Measurements from ENCODE around the gene JAKMIP1.
"Not testable (repeated sequence)": the region's sequence is repeated elsewhere in the genome, so short reads cannot be mapped to it uniquely, and the experiment has no call there.

JAKMIP1 gene

GRCh38 chr4:6028168-6028567 lies 172.2 kb downstream of the JAKMIP1 start:
- no peak for DNase-seq

DNA sequence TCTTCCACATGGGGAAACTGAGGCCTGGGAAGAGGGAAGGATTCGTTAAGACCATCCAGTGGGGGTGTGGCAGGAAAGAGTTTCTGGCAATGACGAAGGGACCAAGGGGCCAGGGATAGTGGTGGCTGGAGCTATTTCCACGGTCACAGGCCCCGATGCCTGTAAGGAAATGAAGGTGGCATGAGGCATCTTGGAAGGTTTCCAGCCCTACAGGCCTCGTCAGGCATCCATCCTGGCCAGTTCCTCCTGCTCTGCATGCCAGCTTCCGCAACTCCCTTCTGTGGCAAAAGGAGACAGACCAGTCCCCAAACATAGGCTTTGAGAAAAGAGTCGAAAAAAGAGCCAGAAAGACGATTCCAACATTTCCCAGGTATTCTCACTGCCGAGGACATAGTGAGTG lies 173.0 kb downstream of the JAKMIP1 start:
- no peak for DNase-seq

DNA sequence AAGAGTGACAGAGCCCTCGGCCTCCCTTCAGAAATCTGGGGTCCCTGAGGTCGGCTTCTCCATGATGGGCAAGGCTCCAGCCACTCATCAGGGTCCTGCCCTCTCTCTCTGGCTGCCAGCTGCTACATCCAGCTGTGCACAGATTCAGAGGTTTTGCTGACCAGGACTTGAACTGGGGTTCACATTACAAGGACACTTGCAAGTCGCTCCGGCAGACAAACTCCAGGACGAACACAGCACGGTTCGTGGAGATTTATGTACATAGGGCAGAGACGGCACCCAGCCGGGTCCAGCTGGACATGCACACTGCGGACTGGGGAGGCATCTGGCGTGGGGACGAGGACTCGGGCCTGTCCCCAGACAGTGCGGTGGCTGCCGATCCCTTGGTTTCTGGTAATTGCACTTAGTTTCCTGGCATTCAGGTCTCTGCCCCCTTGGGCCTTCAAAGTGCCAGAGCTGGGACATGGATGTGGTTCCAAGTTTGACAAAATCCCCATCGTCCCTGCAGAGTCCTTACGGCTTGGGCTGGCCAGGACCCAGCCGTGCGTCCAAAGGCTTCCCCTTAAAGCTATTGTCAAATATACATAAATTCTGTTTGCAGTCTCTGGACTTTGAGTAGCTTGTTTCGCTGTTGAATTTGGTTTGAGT lies 175.9 kb downstream of the JAKMIP1 start:
- DNase-seq, result no peak

DNA sequence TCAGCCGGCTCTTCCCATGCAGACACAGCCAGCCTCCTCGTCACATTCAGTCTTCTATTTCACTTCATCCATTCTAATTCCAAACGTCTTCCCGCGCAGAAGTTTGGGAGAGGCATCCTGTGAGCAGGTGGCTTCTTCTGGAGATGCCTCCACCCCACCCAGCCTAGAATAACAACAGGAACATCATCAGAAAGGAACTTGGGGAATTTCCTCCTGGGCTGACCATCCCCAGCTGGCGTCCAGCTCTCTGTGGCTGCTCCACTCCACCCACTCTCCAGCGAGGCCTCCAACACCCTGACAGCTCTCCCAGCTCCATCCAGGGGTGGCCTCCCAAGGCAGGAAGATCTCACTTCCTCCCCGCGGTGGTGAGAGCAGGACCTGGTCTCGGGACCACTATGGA lies 176.6 kb downstream of the JAKMIP1 start:
- no peak for DNase-seq

DNA sequence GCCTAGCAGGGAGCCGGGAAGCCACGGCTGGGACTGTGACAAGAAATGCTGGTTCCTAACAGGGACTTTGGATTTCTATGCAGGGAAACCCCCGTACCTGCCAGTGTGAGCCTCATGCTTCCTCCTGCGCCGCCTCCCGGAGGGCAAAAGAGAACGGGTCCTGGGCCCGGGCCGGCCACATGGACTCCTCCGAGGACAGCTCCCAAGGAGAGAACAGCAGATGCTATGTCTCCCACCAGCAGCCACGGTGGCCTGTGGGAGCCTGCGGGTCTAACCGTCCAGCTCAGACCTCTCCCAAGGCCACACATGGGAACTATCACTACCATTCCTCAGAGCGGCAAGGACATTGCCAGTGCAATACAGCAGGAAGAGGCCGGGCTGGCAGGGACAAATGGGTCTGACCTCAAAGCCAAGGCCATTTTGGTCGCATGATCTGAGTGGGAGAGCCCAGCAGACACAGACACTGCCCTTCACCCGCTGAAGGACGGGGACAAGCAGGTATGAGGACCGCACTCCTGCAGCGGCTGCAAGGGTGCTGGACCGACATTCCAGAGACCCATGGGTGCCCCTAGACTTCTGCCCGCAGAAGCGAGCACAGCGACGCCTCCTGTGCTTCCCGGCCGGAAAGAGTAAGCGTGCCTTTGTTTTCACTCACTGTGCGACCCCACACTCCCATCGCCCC lies 177.6 kb downstream of the JAKMIP1 start:
- no peak for DNase-seq

DNA sequence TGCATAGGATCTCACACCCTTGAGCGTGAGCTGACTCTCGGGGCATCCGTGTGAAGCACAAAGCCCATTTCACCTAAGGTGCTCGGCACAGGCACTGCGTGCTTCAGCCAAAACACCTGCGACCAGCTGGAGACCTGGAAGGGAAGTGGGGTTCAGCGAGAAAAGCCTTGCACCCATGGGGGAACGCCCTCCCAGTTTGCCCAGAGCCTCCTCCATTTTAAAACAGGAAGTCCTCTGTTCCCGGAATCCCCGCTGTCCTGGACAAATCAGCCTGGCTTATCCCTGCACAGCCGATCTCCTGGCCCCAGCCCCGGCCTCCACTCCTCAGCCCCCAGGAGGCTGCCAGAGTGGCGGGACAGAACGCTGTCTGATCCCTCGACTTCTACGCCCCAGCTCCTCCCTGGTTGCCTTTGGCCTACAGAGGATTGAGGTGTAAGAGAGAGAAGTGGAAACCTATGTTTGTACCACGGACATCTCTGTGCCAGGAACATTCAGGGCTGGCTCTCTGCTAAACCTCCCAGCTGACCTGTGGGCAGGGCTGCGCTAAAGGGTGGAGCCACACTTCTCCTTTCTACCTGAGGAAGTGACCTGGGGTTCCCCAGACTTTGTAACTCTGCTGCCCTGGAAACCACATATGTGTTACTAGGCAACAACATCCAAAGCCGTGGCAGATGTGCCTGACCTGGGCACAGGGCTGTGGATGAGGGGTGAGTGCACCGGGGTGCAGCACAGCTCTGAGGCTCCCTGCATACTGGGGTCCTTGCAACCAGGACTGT lies 178.3 kb downstream of the JAKMIP1 start:
- no peak for DNase-seq

DNA sequence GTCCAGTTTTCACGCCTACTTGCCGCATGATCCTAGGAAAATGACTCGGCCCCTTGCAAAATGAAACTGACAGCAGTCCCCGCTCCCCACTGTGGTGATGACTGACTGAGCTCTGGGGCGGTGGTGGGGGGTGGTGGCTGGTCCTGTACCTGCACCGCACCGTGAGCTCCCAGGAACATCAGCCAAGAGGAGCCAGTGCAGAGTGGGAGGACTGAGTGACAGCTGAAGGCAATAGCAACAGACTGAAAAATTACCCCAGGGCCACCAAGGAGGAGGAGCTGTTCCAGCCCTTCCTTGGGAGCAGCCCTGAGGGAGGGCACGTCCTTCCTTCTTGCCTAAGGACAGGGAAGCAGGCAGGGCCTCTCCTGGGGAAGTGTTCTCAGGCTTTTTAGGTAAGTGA lies 179.7 kb downstream of the JAKMIP1 start:
- no peak for DNase-seq

- DNase-seq, result no peak
Measured at GRCh38 chr4:6019316-6020263, 180.8 kb downstream of the JAKMIP1 start.

DNA sequence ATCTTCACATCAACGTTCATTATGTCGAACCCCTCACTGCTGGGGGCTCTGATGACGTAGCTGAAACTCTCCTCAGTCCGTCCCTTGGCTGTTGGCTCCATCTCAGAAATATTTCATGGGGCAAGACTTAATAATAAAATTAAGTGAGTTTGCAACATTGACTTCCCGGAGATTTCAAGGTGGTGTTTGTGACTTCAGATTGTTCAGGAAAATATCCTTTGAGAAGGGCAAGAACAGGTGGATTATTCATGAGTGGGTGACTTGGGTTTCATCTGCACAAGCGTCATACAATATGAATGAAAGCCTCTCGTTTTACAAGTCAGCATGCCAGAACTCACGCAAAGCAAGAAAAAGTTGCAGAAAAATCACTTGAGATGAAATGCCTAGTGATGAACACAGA lies 182.0 kb downstream of the JAKMIP1 start, which contains the start of gene C4orf50:
C4orf50 (minus strand) TSS at position 101 of the 400 bp plus-strand sequence.
- DNase-seq, result no peak

- DNase-seq, result no peak
Measured at GRCh38 chr4:6017800-6018199, 182.5 kb downstream of the JAKMIP1 start.

- DNase-seq, result no peak
Measured at GRCh38 chr4:6017030-6017429, 183.3 kb downstream of the JAKMIP1 start.

- no peak for DNase-seq
Measured at GRCh38 chr4:6013564-6013963, 186.8 kb downstream of the JAKMIP1 start.

DNA sequence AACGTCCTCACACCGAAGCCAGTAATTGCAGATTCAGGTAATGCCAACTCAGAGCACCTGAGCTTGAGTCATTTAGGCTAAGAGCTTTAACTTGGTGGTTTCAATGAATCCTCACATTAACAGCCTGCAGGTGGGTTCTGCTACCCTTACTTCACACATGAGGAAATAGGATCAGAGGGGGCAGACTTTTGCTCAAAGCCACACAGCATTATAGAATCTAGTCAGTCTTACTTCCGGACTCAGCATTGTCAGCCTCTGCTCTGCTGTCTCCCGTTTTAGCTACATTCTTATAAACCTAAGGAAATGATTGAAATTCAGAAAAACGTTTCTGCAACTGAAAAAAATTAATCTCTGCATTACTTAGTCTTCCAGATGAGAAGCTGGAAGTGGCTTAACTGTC lies 188.1 kb downstream of the JAKMIP1 start:
- no peak for DNase-seq

DNA sequence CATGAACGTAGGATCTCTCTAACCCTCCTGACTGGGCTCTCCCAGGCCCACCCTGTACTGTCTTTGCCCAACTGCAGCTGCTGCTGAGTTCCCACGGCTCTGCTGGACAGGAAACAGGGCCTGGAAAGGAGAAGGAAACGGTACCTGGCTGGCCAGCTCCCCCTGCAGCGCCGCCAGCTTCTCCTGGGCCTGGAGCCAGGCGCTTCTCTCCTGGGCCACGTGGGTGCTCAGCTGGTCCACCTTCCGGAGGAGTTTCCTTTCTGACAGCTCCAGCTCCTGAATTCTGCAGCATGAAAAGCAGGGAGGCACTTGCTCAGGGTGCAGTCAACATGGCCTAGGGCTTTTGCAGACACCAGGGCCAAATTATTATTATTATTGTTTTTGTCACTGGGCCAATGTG lies 188.7 kb downstream of the JAKMIP1 start:
- no peak for DNase-seq

DNA sequence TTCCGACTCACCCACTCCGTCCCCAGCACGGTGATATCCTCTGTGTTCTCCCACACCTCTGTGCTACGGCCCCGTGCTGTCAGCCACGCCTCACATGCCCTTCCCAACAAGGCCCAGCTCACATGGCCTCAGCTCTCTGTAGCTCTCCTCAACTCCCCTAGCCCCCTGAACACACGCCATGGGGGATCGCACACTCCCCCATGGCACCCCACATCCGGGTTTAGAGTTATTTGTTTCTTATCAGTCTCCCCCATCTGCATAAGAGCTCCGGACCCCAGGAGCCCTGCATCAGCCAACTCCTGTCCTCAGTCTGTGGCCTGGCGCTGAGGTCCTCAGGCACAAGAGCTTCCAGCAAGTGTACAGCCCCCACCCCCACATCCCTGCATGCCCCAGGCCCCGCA lies 189.1 kb downstream of the JAKMIP1 start:
- DNase-seq, result no peak

- no peak for DNase-seq
Measured at GRCh38 chr4:6010789-6011188, 189.6 kb downstream of the JAKMIP1 start.

DNA sequence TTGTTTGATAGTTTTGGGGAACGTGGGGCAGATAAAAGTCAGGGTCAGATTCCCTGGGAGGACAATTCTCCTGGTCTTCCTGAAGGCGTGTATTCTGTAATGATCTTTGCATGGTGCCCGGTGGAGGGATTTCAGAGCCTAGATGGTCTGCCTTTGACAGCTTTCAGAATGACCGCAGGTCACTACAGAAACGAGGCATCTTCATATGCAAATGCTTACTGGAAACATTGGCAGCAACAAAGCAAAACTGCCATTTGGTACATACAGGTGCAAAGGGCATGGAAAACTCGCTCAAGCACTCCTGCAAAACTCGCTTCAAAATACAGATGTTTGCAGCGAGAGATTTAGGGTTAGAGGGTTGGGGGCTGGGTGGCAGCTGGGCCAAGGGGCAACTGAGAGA lies 190.9 kb downstream of the JAKMIP1 start:
- no peak for DNase-seq

DNA sequence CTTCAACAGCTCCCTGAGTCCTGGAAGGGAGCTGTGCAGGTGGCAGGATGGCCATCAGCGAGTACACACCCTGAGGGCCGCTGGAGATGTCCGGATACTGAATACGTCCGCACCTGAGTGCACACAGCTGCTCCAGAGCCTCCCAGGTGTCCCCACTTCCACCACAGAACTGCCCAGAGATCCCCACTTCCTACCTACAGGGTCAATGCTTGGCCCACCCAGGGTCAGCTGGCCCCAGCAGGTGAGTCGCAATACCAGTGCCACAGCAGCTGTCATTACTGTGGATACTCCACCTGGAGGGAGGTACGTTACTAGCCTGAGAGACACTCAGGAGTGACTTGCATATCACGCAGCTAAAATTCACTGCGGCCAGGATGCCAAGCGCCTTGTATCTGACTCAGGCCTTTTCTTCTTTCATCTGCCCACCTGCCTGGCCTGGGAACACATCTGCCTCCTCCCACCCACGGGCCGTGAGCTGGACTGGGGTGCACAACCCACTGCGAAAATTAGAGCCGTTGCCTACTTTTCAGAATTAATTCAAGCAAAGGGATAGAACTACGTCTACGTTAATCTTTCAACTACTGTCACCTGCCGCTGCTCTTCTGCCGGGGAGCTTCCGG lies 191.5 kb downstream of the JAKMIP1 start:
- DNase-seq, result no peak

DNA sequence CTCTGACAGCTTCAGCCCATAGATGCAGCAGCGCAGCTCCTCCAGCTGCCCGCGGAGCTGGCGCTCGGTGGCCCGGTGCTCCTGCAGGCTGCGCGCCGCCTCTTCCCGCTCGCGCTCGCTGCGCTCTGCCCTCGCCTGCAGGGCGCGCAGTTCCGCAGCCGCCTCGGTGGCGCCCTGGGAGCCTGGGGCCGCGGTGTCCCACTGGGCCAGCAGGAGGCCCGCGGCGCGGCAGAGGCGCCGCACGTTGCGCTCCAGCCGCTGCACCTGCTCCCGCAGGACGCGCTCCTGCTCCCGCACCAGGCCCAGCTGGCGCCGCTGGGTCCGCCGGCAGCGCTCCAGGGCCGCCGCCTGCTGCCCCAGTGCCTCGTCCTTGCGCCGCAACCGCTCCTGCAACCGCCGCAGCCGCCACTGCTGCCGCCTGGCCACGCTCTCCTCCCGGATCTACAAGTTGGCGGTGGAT lies 192.2 kb downstream of the JAKMIP1 start:
- DNase-seq, result no peak

GRCh38 chr4:6005175-6005574 lies 195.2 kb downstream of the JAKMIP1 start:
- DNase-seq, result no peak

GRCh38 chr4:6003485-6003884 lies 196.9 kb downstream of the JAKMIP1 start:
- not testable (repeated sequence) for DNase-seq

GRCh38 chr4:6002926-6003325 lies 197.4 kb downstream of the JAKMIP1 start:
- DNase-seq, result no peak
